GM08714 (cell line): Measurements from ENCODE around the gene NFATC1.

ENCODE experiments used
- H3K4me3 ChIP-seq: fragments of 200-500 bp; sonication (Bioruptor generic); 2 replicates; pipeline ENCODE4 v1.5.1; 2014; ENCODE audit warnings: mild to moderate bottlenecking, low read length, inconsistent platforms
- ZNF274 ChIP-seq: IDR thresholded peaks from 2 replicates; pipeline ENCODE4 v1.6.1; 2012; ENCODE audit warnings: mild to moderate bottlenecking, low read depth, low read length

The NFATC1 gene

DNA sequence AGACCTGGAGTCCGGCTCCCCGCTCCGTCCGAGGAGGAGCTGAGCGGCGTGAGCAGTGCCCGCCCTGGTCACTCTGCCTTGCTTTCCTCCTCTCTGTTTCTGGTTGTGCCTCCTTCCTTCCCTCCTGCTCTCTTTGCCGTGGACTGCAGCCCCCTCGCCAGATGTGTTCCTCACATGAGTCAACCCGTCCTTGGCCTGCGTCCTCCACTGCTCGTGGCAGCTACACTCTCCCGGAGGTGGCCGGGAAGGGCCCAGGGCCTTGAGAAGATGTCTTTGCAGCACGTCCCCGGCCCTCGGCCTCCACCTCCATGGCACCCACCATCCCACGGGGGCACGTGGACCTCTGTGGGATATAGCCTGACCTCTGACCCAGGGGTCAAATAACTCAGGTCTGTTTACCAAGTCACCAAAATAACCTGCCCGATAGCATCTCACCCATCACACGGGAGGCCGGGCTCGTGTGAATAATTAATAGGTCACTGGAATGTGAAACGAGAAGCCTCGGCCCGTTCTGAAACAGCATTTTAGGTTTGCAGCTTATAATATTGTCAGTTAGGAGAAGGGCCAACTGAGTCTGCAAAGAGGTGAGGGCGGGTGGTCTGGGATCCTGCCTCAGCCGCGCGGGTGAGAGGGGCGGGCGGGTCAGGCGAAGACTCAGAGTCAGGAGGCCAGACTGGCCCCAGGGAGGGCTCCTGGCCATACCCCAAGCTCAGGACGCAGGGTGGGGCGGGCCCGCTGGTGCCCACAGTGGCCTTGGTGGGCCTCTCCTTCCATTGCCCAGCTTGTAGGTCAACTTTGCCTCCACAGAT, 42.6 kb downstream of the NFATC1 start:
- no peak overlapping the region for H3K4me3 ChIP-seq
- no peak for TF ChIP-seq ZNF274

DNA sequence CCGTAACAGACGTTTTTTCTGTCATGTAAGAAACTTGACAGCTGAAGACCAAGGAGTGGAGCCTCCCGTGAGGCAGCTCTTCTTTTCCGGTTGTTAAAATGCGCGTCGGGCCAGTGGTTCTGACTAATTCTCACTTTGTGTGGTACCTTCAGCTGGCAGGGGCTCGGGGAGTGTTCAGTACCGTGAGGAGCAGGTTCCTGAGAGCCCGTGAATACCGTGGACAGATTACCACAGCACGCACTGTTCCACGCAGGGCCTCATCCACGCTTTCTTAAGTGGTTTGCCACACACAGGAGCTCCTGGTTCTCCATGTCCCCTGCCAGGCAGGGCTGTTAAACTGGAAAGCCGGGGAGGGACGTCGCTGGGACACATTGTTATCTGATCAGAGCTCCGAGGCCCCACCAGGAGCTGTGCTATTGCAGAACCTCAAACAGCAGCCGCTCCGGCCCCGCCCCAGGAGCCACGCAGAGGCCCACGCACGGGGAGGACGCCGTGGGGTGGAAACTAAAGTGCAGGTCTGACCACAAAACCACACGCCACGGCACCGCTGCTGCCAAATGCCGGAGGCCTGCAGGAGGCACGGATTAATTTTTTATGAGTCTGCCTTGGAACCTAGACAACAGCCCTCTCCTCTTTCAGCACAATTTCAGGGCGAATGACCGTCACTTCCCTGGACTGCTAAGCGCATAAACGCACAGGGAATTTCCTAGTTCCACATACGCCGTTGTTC, 43.3 kb downstream of the NFATC1 start:
- TF ChIP-seq ZNF274: no peak
- H3K4me3 ChIP-seq: no peak overlapping the region

DNA sequence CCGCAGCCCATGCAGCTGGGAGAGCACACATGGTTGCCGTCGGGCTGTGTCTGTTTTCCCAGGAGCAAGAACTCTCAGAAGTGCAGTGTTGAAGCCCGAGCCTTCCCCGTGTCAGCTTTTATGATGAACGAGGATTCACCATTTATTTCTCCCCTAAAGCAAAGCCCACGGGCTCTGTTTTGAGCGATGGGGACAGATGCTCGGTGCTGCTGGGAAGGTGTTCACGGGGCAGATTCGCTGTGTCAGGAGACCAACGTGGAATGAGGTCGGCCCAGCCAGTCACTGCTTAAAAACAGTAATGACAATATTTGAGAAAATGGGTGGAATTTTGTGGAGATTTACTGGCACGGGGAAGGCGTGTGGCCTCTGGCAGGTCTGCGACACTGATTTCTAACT, 43.9 kb downstream of the NFATC1 start:
- no peak for TF ChIP-seq ZNF274
- no peak overlapping the region for H3K4me3 ChIP-seq

DNA sequence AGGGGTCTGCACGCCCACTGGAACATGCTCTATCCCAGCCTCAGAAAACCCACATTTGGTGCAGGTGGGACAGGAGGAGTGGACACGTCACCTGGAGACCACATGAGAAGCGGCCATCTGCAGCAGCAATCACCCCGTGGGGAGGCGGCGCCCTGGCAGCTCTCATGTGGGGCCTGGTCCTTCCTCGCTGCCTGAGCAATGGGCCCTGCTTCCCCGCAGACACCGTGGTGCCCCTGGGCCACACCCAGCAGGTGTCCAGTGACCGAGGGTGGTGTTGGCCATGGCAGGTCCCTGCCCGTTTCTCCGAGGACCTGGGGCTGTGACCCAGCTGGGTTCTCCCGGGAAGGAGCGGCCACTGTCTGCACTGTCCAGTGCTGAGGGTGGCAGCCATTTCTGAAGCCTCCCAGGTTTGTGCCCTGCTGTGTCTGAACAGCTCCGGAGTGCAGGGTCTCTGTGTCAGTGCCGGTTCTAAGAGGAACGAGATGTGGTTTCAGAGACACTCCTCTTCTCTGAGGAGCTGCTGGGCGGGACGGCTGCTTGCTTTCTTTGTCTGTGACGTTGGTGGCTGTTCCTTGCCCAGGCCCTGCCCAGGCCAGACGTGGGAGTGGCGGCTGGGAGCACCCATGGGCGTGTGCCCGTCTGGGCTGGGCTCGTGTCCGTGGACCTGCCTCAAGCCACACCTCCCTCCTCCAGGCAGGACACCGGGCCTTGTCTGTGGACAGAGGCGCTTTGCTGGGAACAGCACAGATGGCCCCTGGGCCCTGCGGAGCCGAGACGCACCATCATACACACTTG, 44.8 kb downstream of the NFATC1 start:
- H3K4me3 ChIP-seq: no peak overlapping the region
- no peak for TF ChIP-seq ZNF274

DNA sequence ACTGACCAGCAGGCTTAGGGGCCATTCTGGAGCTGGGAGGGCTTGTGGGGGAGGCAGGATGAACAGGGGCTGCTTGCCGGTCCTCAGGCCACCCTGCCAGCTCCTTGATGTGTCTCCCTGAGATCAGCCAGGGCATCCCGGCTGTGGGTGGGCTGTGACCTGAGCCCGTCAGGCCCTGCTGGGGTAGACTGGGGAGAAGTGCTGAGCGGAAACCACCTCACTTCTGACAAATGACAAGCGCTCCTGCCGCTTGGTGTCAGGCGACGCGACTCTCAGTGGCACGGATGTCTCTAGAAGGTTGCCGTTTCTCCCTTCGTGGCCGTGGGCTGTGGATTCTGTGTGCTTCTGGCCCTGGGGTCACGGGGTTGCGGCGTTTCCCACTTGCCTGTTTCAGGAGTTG, 45.7 kb downstream of the NFATC1 start:
- TF ChIP-seq ZNF274: no peak
- H3K4me3 ChIP-seq: no peak overlapping the region

DNA sequence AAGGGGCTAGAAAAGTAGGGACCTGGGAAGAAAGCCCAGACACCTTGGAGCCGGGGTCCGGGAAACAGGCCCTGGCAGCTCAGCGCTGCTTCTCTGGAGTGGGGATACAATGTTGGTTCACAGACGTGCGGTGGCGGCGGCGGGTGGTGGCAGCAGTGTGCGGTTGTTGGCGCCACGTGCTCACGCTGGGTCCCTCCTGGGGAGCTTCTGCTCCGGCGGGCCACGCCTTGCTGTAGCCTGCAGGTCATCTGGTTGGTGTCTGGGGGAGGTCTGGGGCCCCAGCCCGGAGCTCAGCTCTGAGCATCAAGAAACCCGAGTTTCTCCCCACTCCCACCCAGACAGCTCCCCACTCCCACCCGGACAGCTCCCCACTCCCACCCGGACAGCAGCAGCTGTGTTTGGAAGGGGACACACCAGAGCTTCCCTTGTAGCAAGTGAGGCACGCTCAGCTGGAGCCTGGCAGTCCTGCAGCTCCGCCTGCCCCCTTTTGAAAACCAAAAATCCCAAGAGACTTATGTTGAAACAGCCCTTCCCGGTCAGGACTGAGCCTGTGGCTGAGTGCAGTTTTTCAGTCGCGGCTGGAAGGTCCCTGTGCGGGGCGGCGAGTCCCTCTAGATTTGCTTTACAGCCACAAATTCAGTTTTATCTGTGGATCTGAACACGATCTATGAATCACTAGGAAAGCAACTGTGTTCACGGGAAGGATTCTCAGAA, 46.9 kb downstream of the NFATC1 start:
- no peak overlapping the region for H3K4me3 ChIP-seq
- no peak for TF ChIP-seq ZNF274

DNA sequence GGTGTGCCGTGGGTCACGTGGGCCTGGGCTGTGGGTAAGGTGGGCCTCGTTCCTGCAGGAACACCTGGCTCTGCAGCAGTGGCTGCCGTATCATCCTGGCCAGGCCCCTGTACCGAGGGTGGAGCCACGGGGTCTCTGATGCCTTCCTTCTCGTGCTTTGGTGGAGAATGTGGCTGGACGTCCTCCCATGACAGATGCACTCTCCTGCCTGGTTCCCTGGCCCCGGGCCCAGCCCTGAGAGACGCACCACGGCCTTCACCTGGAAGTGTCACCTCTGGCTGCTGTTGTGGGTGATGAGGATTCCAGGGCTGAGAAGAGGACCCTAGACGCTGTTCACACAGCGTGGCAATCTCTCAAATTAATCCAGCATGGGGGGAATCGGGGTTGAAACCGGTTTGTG, 49.5 kb downstream of the NFATC1 start:
- no peak for TF ChIP-seq ZNF274
- H3K4me3 ChIP-seq: no peak overlapping the region

DNA sequence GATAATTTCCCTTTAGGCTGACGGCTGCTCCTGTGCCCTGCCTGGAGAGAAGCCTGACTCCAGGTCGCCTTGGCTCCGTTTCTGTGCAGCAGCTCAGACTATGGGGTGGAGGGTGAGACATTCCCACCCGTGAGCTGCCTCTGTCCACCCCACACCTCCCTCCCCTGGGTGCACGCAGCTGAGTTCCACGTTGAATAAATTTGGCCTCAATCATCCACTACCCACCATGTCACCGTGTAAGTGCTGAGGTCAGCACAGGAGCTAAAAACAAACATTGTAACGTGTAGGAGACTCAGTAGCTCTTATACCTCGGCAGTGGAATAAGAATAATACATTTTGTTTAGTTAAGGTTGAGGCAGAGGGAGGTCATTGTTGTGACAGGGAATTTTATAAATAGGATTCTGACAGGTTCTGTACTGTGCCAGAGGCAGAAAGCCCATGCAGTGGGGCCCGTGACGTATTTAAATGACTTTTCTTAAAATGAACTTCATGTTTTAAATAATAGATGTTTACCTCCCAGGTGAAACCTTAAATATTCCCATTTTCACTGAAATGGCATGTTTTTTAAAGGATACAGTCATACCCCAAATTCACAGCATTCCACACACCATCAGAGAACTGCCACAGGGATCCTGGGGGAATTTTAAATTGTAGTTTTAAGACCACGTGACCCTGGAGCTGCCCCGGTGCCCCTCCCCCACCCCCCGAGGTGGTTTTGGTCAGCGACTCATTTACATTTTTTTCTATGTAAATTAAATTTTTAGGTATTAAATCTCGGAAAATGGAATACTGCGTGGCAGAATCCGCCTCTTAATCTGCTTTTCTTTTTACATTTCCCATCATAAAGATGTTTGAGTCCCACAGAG, 50.2 kb downstream of the NFATC1 start:
- H3K4me3 ChIP-seq: no peak overlapping the region
- no peak for TF ChIP-seq ZNF274

DNA sequence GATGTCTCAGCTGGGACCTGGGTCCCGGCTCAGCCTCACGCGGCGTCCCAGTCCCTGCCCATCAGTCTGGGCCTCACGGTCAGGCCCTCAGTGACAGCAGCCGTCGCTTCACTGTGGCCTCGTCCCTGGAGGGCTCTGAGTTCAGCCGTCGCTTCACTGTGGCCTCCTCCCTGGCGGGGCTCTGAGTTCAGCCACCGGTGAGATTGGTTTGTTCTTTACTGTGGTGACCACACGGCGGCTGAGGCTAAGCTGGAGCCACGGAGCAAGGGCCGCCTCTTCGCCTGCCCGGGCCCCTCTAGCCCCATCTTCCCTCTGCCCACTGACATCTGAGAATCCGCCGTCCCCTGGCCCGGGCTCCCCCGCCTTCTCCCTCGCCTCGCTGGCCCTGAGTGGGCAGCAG, 51.2 kb downstream of the NFATC1 start:
- no peak overlapping the region for H3K4me3 ChIP-seq
- no peak for TF ChIP-seq ZNF274

DNA sequence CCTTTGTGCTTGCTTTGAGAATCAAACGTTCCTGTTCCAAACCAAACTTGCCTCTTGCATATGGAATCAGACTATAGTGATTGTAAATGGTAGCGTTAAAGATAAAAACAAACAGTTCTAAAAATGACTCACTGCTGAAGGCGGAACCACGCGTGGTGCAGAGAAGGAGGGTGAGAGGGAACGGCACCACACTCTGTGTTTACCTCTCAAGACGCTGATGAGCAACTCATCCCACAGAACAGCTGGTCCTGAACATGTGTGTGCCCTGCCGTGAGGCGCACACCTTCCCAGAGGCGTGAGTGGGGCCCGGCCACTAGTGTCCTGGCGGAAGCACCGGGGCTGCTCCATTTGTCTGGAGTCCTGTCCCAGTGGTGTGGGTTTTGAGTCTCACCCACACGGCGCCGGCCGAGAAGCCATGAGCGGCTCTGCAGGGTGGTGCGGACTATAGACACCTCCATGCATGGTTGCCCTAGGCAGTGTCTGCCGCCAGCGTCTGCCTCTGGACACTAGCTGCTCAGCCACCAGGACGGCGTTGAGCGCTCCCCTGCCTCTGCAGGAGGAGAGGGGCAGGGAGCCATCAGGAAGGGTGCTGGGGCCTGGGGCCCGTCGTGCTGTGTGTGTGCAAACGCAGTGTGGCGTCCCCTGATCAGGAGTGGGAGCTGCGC, 52.1 kb downstream of the NFATC1 start:
- no peak for TF ChIP-seq ZNF274
- H3K4me3 ChIP-seq: no peak overlapping the region

DNA sequence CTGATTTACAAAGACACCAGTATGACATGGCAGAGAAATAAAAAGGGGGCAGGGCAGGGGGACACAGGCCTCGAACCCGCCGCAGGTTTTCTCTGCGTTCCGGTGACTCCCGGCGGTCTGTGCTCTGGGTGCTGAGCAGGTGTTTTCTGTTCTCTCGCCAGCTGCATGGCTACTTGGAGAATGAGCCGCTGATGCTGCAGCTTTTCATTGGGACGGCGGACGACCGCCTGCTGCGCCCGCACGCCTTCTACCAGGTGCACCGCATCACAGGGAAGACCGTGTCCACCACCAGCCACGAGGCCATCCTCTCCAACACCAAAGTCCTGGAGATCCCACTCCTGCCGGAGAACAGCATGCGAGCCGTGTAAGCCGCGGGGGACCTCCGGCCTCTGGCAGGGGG, 52.9 kb downstream of the NFATC1 start:
- H3K4me3 ChIP-seq: no peak overlapping the region
- TF ChIP-seq ZNF274: no peak

DNA sequence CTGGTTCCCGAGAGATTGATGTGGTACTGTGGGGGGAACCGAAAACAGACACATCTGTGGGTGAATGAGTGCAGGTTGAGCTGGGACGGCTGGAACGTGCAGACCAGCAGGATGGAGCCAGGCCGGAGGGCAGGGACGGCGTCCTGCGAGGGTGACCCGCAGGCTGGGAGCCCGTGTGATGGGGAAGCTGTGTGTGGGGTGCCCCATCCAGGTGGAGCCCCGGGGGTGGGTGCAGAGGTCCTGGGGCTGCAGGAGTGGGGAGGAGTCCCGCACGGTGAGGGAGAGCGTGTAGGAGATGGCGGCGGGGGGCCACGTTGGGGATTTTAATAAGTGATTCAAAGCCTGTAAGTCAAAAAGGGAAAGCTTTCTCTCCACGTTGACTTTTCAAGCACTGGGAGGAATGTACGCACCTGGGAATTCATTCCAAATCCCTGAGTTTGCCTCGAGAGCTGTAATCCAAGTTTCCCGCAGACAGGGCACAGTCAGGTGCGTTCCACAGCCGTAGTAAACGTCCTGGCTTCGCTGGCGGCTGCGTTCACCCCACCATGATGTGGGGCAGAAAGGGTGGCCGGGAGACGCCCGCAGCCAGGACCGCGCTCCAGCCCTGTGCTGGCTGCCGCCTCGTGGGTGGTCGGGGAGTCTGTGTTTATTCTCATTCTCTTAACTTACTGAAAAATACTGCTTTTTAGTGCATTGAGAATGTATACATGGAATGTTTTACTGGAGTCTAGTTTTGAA, 54.0 kb downstream of the NFATC1 start:
- H3K4me3 ChIP-seq: no peak overlapping the region
- no peak for TF ChIP-seq ZNF274
